ENCODE data around the gene PTPRU.

DNA sequence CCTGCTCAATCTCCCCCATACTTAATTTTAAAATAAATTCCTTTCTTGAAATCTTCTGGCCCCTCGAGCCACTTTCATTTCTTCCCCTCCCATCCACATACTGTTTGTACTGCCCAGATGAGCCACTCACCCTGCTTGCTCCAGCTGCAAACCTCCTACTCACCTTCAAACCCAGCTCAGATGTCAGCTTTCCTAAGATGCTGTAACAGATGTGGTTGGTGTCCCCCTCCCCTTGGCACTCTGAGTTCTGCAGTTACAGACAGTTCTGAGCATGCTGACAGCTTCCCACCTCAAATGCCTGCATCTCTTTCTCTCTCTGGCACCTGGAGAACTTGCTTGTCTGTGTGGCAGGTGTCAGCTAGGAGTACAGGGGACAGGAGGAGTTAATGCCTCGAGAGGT lies 106.7 kb downstream of the PTPRU start:
- TF ChIP-seq CTCF (IDR thresholded peaks at IDR 0.05; ENCODE audit: low read depth, low read length) (no peak), POLR2A (IDR thresholded peaks at IDR 0.05; ENCODE audit: extremely low read depth, insufficient read length) (no peak)
- TF ChIP-seq, protein P1, sequence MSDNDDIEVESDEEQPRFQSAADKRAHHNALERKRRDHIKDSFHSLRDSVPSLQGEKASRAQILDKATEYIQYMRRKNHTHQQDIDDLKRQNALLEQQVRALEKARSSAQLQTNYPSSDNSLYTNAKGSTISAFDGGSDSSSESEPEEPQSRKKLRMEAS (IDR thresholded peaks at IDR 0.05; ENCODE audit: low read depth, low read length): no peak
